HG02623 (cell line): ENCODE measurements around the gene DSG1.
"Not testable (repeated sequence)": the region's sequence is repeated elsewhere in the genome, so short reads cannot be mapped to it uniquely, and the experiment has no call there.

Source experiments
- ATAC-seq: cut with Tn5 transposase; IDR thresholded peaks from one replicate; pipeline ENCODE4 v1.9.1; 2021; ENCODE audit warnings: moderate library complexity; ENCODE audit not compliant: unreplicated experiment

Gene DSG1

DNA sequence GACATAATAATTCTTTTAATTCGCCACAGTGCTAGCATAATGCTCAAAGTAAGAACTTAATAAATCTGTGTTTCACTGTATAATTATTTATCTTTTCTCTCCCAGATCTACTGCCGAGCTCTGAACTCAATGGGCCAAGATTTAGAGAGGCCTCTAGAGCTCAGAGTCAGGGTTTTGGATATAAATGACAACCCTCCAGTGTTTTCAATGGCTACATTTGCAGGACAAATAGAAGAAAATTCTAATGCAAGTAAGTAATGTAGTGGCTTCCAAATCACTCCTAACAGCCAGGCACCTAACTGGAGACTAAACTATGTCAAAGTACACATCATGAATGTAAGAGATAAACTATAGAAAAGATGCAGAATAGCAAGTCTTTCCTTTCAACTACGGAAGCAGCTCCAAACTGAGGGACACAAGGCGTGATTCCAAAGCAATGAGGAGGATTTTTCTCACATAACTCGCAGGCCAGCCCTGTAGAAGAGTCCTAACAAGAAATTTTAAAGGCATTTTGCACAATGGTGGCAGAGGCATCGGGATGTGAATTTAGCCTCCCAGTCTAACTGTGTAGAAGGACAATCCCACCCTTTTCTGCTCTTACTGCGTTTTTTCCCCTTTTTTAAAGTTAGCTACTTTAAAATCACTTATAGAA is 12.0 kb downstream of the DSG1 start:
- no peak for ATAC-seq

DNA sequence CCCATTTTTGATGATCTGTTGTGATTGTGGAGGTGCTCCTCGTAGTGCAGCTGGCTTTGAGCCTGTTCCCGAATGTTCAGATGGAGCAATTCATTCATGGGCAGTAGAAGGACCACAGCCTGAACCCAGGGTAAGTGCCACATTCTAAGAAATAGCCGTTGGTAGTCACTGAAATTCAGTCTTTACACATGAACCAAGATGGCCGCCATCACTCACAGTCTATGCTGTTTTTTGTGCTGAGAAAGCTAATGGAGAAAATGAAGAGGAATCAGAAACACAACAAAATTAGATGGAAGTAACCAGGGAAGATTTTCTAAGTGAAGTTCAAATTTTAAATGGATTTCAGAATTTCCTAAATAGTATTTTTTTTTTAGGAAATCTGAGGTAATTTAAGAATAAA is 25.5 kb downstream of the DSG1 start:
- no peak for ATAC-seq

DNA sequence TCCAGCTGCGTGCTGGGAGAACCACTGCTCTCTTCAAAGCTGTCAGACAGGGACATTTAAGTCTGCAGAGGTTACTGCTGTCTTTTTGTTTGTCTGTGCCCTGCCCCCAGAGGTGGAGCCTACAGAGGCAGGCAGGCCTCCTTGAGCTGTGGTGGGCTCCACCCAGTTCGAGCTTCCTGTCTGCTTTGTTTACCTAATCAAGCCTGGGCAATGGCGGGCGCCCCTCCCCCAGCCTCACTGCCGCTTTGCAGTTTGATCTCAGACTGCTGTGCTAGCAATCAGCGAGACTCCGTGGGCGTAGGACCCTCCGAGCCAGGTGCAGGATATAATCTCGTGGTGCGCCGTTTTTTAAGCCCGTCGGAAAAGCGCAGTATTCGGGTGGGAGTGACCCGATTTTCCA is 35.4 kb downstream of the DSG1 start:
- not testable (repeated sequence) for ATAC-seq

DNA sequence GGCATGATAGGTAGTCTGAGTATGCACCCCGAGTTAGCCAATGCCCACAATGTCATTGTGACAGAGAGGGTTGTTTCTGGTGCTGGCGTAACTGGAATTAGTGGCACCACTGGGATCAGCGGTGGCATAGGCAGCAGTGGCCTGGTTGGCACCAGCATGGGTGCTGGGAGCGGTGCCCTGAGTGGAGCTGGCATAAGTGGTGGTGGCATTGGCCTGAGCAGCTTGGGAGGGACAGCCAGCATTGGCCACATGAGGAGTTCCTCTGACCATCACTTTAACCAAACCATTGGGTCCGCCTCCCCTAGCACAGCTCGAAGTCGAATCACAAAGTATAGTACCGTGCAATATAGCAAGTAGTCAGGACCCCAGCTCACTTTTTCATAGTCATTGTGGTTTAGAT is 37.0 kb downstream of the DSG1 start:
- no peak for ATAC-seq

DNA sequence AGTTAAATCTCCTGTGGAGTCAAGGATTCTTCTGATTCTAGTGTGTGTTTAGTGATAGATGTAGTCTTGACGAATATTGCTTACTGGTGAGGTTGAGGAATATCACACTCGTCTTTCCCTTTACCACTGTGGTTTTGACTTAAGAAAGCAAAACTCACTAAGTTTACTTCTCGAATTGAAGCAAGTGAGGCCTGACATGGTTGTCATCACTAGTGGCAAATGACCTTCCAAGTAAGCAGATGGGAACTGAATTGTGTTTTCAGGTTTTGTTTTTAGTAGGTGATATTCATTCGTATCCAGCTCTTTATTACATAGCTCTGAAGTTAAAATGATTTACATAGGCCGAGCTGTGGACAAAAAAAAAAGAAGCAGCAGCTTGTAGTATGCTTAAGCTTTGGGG is 38.1 kb downstream of the DSG1 start:
- ATAC-seq = no peak

DNA sequence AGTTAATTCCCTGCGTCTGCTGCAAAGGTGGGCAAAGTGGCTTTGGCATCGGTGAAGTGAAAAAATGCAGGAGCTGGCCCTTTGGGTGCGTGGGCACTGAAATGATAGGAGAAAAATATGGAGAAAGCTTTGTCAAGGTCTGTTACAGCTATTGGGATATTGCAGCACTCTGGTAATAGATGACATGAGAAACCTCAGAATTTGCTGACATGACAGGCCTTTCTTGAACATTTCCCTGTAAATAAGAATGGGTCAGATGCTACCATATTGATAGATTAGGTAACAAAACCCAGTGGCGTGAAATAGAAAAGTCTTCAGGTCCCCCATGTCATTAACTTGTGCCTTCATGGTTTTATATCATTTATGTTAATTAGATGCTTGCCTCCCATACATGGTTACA is 46.2 kb downstream of the DSG1 start:
- no peak for ATAC-seq

DNA sequence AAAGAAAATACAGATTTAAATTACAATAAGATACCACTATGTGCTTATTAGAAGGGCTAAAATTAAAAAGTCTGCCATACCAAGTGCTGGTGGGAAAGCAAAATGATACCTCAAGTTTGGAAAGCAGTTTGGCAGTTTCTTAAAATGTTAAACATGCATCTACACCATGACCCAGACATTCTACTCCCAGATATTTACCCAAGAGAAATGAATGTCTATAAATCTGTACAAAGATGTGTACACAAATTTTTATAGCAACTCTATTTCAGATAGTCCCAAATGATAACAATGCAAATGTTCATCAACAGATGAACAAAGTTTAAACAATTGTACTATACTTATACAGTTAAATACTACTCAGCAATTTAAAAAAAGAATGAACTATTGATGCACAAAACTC is 51.5 kb downstream of the DSG1 start:
- ATAC-seq = no peak

DNA sequence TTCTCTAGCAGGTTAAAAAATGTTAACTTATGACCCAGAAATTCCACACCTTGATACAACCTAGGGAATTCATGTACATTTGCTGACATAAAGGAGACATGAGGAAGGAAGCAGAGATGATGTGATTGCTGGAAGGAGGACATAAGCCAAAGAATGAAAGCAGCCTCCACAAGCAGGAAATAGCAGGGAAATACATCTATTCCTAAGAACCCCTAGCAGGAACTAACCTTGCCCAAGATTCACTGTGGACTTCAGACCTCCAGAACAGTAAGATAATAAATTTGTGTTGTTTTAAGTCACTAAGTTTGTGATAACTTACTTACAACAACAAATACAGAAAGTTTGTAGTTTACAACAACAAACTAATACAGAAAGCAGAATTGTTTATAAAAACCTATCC is 54.0 kb downstream of the DSG1 start:
- no peak for ATAC-seq

DNA sequence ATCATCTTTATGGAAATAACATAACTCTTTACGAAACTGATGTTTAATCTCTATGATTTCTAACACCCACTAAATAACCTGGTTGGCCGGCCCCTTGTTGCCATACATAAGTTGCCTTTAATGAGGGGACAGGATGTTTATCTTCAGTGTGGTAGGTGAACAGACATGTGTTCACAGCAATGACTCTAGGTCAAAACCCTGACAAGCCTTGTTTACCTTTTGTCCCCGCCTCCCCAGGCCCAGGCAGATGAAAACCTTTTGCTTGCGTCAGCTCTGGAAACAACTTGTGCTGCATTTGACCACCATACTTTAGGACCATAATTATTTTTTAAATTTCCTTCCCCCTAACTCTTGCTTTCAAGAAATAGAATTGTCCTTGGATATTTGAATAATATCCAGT is 55.7 kb downstream of the DSG1 start:
- ATAC-seq = no peak

DNA sequence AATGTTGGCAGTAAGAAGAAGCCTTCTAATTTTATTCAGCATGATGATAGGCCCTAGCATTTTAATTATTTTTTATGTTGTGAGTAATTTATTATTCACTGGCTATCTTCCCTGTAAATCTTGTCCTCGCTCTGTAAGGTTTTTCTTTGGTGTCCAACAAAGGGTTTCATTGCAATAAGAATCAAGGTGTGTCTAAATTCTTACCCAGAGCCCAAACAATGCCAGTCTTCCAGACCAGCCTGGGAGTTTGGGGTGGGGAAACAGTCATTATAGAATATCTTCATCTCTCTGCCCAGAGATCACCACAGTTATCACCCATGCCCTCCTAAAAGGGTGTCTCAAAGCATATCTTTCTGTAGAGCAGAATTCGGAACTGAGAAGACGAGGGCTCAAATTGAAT is 58.5 kb downstream of the DSG1 start, which contains the start of gene DSG4:
Gene DSG4 (plus strand): TSS at position 301 of the 400 bp plus-strand sequence. CDS start 135 bp downstream, outside the sequence.
- ATAC-seq = no peak

DNA sequence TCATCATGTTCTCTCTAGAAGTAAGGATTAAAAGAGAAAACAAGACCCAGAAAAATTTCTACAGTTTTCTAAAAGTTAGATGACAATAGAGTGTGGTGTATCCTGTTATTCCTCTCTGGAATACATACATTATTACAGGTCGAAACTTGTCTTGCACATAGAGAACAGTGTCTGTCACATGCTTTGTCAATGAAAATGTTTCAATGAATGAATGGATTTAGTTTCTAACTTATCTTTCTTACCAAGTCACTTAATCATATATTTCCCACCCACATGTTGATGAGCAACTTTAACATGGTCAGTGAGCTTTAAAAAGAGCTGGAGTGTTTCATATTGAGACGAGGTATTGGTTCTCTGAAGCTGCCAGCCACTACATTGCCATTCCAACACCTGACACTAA is 63.0 kb downstream of the DSG1 start:
- ATAC-seq = no peak

DNA sequence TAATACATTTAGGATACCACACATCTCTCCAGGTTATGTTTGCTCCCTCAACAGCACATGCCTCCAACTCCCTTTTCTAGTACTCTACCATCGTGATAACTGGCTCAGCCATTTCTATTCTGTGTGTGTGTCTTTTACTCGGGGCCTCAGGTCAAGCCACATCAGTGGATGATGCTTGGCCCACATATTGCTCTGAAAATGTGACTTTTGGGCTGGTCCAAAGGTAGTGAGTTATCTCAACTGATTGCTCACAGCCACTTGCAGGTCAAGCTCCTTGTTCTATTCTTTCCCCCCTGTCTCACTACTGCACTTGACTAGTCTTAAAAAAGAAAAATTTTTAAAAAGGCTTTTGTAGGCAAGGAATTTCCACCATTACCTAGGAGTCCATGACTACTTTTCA is 64.1 kb downstream of the DSG1 start:
- no peak for ATAC-seq

DNA sequence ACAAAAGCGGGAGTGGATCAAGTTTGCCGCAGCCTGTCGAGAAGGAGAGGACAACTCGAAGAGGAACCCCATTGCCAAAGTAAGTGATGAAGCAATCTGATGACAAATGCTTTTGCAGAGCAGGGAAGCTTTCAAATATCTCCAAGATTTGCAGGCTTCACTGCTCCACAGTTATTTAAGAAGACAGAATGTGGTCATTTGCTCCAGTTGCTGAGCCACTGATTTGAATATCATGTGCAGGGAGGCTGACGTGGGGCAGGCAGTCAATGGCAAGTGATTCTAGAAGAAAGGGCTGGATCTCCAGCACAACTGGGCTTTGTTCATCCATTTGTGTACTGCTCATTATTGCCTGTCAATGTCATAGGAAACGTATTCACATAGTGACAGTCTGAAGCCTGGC is 68.8 kb downstream of the DSG1 start:
- no peak for ATAC-seq

DNA sequence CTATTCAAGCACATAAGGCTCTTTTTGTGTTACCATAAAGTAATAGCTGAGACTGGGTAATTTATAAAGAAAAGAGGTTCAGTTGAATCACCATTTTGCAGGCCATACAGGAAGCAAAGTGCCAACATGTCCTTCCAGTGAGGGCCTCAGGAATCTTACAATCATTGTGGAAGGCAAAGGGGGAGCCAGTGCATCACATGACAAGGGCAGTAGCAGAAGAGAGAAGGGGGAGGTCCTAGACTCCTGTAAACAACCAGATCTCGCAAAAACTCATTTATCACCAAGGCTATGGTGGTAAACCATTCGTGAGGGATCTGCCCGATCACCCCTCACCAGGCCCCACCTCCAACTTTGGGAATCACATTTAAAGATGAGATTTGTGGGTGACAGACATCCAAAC is 75.3 kb downstream of the DSG1 start:
- no peak for ATAC-seq

DNA sequence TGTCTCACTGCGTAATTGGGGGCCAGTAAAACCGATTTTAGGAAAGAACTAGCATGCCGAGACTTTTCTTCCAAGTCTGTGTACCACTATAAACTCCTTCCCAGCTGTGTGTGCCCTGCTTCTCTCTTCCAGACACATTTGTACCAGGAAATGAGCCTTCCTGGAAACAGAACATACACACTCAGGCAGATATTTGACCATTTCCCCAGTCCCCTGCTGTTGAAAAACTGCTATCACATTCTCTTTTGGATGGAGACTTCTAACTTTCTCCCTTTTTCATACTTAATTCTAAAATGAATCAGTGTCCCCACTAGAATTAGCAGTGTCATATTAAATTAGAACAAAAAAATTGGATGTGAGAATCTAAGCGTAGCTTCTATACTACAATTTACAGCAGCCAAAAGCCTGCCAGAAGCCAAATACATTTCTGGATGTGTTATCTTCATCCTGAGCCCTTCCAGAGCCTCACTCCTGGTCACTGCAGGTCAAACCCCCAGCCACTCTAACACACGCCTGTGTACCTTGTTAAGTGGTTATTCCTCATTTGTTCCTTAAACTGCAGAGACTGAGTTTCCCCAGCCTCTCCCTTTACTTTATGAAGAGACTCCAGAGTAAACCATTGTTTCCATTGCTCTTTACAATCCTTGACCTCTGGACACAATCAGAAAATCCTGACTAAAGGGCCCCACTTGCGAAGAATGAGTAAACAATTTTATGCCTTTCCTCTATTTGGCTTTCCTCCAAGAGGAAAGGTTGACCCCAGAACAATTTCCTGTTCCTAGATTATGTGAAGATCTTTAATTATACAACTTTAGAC is 79.0 kb downstream of the DSG1 start:
- no peak for ATAC-seq

DNA sequence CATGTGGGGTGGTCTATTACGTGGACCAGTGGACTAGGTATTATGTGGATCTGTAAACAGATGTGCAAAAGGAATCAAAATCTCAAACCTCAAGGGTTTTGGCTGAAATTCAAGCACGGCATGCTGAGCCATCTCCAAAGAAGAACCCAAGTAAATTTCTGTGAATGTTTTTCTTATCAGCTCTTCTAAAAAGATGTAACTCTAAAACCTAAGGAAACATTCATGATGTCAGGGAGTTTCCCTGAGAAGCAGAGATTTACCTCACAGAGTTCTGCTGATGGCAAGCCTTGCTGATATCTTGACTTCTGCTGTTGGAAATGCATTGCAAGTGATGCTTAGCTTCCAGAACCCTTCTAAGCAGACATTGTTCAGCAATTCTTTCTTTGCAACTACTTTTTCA is 80.2 kb downstream of the DSG1 start:
- ATAC-seq = no peak

DNA sequence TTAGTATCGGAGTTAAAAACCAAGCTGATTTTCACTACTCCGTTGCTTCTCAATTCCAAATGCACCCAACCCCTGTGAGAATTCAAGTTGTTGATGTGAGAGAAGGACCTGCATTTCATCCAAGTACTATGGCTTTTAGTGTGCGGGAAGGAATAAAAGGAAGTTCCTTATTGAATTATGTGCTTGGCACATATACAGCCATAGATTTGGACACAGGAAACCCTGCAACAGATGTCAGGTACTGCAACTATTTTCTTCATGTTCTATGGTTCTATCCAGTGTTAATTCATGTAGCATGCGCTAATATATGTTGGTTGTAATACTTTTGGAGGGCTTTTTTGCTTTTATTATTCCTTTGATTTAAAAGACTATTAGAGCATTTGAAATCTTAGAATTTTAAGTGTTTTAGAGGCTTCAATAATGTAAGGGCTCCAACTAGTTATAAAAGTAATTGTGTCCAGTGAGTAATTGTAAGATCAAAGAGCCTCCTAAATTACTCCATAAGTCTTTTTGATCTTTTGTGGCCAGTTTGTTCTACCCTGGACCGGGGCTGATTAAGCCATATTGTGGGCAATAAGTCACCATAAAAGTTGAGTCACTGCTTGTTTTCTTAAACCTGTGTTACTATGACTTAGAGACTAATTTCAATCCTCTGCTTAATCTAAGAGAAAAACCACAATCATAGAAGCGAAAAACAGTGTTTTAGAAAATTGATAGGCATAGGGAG is 81.5 kb downstream of the DSG1 start:
- no peak for ATAC-seq

DNA sequence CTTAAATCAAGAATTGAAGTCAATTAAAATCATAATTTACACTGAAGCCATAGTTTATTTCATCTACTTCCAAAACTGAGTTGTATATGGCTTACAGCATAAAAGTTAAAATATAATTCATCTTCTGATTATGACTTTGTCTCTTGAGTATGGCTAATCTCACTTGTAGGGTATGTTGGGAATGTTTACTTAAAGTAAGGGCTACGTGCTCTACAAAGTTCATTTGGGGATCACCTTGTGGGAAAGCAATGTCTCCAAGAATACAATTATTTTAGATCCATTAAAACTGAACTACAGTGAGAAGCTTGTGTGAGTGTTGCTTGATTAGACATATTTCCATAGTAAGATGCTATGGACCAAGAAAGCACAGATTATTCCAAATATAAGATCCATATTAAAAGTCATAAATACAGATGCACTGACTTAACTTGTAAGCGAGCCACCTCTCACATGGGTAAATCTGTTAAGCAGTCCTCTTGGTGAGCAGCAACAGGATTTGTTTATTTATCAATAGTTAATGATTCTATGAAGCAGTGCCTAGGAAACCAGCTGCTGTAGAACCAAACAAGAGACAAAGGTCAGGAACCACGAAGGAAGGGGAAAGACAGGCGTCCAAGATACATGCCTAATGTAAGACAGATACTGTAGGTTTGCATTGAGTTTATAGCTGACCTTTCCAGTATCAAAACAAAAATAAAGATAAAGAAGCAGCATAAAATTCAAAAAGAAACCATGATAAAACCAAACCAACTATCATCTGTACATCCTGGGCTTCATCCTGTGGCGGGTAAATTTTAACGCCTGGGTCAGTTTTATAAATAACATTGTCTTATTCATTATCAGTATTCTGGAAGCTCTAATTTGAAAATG is 83.4 kb downstream of the DSG1 start:
- ATAC-seq = no peak

DNA sequence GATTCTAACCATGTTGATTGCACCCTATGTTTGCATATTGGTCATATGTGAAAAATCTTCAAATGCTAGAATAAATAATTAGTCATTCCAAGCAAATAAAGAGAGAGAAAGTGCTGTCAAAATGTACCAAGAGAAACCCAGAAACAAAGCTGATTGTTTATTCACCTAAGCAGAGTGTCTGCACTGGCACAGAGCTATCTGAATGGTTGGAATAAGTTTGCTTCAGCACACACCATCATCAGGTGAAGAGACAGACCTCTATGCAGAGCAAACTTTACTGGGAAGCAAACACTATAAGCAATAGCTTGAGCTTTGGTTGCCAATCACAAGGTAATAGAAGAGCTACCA is 84.0 kb downstream of the DSG1 start:
- ATAC-seq = no peak

DNA sequence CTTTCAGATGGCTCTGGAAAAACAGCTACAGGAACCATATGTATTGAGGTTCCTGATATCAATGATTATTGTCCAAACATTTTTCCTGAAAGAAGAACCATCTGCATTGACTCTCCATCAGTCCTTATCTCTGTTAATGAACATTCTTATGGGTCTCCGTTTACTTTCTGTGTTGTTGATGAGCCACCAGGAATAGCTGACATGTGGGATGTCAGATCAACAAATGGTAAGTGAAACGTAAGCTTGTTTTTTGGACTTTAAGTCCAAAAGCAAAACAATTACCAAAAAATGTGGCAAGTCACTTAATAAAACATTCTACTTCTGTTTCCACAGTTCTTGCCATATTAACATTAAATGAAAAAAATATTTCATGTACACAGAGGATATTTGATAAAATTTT is 85.4 kb downstream of the DSG1 start:
- no peak for ATAC-seq
